ENCODE measurements around the gene COMP. TPM values are rescaled to one million over a fixed set of nuclear protein-coding genes. Genes with fewer than 3 reads are reported as not detected.

The COMP gene
- total RNA-seq, 4 donors from 2014 or later = 5.1 to 9.1 (median 6.9) TPM

DNA sequence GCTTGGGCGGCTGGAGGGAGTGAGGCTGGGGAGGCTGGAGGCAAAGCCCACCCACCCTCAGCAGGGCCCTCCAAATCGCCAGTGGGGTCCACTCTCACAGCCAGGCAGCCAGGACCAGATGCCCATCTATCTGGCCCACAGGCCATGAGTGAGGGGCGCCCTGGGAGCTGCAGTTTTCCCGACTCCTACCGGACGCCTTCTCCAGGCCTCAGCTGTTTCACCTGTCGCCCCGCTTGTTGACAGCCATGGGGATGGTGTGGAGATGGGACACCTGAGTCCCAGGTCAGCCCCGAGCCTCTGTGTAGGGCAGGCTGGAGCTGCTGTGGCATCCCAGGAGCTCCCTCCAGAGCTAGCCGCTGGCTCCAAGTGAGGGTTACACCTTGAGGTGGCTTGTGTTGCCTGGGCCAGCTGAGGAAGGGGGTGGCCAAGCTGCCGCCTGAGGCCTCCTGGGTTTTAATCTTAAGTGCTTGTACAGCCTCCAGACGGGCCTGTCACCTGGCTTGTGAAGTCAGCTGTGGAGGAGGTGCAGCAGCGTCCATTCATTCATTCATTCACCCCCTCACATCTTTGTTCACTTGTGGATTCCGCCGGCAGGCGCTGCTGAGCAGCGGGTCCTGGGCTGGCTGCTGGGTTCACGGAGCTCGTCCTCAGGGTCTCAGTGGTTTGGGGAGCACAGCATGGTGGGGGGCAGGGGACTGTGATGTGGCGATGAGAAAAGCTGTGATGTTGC, 52.0 kb downstream of the COMP start:
- H3K4me3 ChIP-seq = no peak overlapping the region
- H3K4me1 ChIP-seq = peaks cover 8% of the 10 kb centered on the region
- peaks cover 2% of the 10 kb centered on the region for H3K36me3 ChIP-seq
- 98% methylated on average over 13 of the region's 20 CpGs for WGBS
- no peak overlapping the region for H3K27ac ChIP-seq
- H3K27me3 ChIP-seq = no peaks in the 10 kb centered on the region
- no peak for DNase-seq (ENCODE audit: low spot score in 2 of 2)
- H3K9me3 ChIP-seq = no peaks in the 10 kb centered on the region
- TF ChIP-seq EP300 (IDR thresholded peaks at IDR 0.05) = no peak
- TF ChIP-seq, protein P1, sequence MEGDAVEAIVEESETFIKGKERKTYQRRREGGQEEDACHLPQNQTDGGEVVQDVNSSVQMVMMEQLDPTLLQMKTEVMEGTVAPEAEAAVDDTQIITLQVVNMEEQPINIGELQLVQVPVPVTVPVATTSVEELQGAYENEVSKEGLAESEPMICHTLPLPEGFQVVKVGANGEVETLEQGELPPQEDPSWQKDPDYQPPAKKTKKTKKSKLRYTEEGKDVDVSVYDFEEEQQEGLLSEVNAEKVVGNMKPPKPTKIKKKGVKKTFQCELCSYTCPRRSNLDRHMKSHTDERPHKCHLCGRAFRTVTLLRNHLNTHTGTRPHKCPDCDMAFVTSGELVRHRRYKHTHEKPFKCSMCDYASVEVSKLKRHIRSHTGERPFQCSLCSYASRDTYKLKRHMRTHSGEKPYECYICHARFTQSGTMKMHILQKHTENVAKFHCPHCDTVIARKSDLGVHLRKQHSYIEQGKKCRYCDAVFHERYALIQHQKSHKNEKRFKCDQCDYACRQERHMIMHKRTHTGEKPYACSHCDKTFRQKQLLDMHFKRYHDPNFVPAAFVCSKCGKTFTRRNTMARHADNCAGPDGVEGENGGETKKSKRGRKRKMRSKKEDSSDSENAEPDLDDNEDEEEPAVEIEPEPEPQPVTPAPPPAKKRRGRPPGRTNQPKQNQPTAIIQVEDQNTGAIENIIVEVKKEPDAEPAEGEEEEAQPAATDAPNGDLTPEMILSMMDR (IDR thresholded peaks at IDR 0.05) = no peak
- TF ChIP-seq POLR2AphosphoS5 (IDR thresholded peaks at IDR 0.05) = no peak
- no peak for TF ChIP-seq POLR2A (IDR thresholded peaks at IDR 0.05)

DNA sequence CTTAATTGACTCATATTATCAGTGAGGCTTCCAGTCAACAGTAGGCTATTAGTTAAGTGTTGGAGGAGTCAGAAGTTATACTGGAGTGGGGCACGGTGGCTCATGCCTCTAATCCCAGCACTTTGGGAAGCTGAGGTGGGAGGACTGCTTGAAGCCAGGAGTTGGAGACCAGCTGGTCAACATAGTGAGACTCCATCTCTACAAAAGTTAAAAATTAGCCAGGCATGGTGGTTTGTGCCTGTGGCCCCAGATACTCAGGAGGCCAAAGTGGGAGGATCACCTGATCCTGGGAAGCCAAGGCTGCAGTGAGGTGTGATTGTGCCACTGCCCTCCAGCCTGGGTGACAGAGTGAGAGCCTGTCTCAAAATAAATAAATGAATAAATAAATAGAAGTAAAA, 53.2 kb downstream of the COMP start:
- H3K9me3 ChIP-seq = no peaks in the 10 kb centered on the region
- no peak for DNase-seq (ENCODE audit: low spot score in 2 of 2)
- no peak overlapping the region for H3K4me3 ChIP-seq
- H3K4me1 ChIP-seq = peaks cover 8% of the 10 kb centered on the region
- H3K27me3 ChIP-seq = no peaks in the 10 kb centered on the region
- 95% methylated on average over 1 of the region's 1 CpG for WGBS
- TF ChIP-seq, protein P1 (IDR thresholded peaks at IDR 0.05) = no peak
- TF ChIP-seq POLR2AphosphoS5 (IDR thresholded peaks at IDR 0.05) = no peak
- TF ChIP-seq EP300 (IDR thresholded peaks at IDR 0.05) = no peak
- no peak overlapping the region for H3K27ac ChIP-seq
- no peaks in the 10 kb centered on the region for H3K36me3 ChIP-seq

DNA sequence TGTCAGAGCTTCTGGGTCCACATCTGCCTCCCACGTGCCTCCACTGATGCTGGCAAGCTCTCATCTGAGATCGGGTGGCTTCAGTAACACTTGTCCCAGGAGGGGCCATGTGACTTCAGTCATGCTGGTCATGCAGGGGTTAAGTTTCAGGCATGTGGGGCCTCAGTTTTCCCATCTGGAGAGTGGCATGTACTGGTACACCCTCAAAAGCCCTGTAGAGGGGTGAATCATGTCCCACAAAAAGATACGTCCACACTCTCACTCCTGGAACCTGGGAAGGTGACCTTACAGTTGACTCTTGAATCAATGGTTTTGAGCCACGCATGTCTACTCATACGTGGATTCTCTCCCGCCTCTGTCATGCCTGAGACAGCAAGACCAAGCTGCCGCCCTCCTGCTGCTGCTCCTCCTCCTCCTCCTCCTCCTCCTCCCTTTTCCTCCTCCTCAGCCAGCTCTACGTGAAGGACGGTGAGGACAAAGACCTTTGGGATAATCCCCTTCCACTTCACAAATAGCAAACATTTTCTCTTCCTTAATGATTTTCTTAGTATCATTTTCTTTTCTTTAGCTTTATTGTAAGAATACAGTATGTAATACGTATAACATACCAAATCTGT, 53.7 kb downstream of the COMP start:
- no peak for DNase-seq (ENCODE audit: low spot score in 2 of 2)
- no peak for TF ChIP-seq EP300 (IDR thresholded peaks at IDR 0.05)
- TF ChIP-seq POLR2AphosphoS5 (IDR thresholded peaks at IDR 0.05) = no peak
- TF ChIP-seq, protein P1 (IDR thresholded peaks at IDR 0.05) = no peak
- TF ChIP-seq POLR2A (IDR thresholded peaks at IDR 0.05) = no peak
- no peaks in the 10 kb centered on the region for H3K36me3 ChIP-seq
- peaks cover 3% of the 10 kb centered on the region for H3K4me1 ChIP-seq
- H3K27ac ChIP-seq = no peak overlapping the region
- no peak overlapping the region for H3K4me3 ChIP-seq
- WGBS = 77% methylated on average over 9 of the region's 10 CpGs
- no peaks in the 10 kb centered on the region for H3K27me3 ChIP-seq
- no peaks in the 10 kb centered on the region for H3K9me3 ChIP-seq

DNA sequence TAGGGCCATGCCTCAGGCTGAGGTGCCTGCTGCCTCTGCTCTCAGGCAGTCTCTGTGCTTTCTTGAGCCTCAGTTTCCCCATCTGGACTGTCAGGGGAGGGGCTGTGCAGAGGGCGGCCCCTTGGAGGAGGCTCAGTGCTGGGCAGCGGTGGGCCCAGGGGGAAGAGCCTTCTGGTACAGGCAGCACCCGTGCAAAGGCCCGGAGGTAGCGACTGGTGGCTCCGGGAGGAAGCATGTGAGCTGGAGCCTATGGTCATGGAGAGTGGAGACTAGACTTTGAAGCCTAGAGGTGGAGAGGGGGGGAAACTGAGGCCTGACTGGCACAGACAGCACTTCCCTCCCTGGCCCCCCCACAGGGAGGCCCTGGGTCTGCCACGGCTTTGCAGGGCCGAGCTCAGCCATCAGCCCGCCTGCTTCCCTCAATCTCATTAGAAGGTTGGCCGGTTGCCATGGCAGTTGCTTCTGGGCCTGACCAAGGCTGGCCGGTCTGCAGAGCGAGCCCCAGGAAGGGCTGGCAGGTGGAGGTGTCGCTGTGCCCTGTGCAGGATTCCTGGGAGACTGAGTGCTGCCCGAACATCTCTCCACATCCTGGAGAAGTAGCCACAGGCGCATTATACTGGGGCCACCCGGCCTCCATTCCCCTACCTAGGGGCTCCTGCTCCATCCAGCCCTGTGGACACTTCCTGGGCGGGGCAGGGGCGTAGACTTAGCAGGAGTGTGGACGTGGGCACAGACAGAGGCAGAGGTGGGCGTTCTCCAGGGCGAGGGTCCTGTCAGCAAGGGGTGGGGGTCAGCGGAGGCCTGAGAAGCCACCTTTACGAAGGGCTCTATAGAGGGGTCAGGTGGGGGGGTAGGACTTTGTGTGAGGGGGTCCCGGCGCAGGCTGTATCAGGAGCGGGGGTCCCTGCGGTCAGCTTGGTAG, 54.4 kb downstream of the COMP start:
- H3K4me1 ChIP-seq = peaks cover 3% of the 10 kb centered on the region
- no peaks in the 10 kb centered on the region for H3K36me3 ChIP-seq
- DNase-seq (ENCODE audit: low spot score in 2 of 2) = no peak
- H3K4me3 ChIP-seq = no peak overlapping the region
- TF ChIP-seq, protein P1 (IDR thresholded peaks at IDR 0.05) = no peak
- TF ChIP-seq POLR2AphosphoS5 (IDR thresholded peaks at IDR 0.05) (no peak), EP300 (IDR thresholded peaks at IDR 0.05) (no peak), POLR2A (IDR thresholded peaks at IDR 0.05) (no peak)
- 84% methylated on average over 20 of the region's 27 CpGs for WGBS
- H3K9me3 ChIP-seq = no peaks in the 10 kb centered on the region
- no peak overlapping the region for H3K27ac ChIP-seq
- no peaks in the 10 kb centered on the region for H3K27me3 ChIP-seq

DNA sequence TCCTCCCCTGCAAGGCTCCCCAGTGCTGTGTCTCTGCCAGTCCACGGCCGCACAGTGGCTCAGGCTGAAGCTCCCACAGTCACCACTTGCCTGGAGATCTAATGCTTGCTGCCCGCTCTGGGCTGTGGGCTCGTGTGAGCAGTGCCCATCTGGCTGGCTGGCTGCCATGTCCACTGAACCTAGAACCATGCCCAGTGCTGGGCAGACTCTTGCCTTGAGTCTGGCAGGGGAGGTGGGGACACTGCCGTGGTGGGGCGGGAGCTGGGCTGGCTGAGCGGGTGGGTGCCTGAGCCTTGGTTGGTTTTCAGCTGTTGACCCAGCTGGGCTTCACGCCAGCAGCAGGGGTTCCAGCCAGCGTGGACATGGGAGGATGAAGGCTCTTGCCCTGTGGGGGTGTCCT, 55.4 kb downstream of the COMP start:
- TF ChIP-seq POLR2A (IDR thresholded peaks at IDR 0.05) (no peak), POLR2AphosphoS5 (IDR thresholded peaks at IDR 0.05) (no peak), EP300 (IDR thresholded peaks at IDR 0.05) (no peak)
- TF ChIP-seq, protein P1 (IDR thresholded peaks at IDR 0.05) = no peak
- peaks cover 3% of the 10 kb centered on the region for H3K4me1 ChIP-seq
- no peaks in the 10 kb centered on the region for H3K9me3 ChIP-seq
- no peaks in the 10 kb centered on the region for H3K36me3 ChIP-seq
- H3K27me3 ChIP-seq = no peaks in the 10 kb centered on the region
- 80% methylated on average over 1 of the region's 9 CpGs for WGBS
- no peak overlapping the region for H3K4me3 ChIP-seq
- no peak overlapping the region for H3K27ac ChIP-seq
- DNase-seq (ENCODE audit: low spot score in 2 of 2) = no peak

Data from suprapubic skin (tissue), 4 donors.